ENCODE measurements around the gene TCEA2.

TCEA2 gene

GRCh38 chr20:64093013-64093503 lies 30.1 kb downstream of the TCEA2 start:
- no peak for DNase-seq (ENCODE audit: low read depth)

GRCh38 chr20:64095455-64095854 lies 32.5 kb downstream of the TCEA2 start:
- no peak for DNase-seq (ENCODE audit: low read depth)

- DNase-seq (ENCODE audit: low read depth) = no peak
Observed at GRCh38 chr20:64095927-64096326, 32.9 kb downstream of the TCEA2 start.

- no peak for DNase-seq (ENCODE audit: low read depth)
Observed at GRCh38 chr20:64096535-64096934, 33.5 kb downstream of the TCEA2 start.

- no peak for DNase-seq (ENCODE audit: low read depth)
Observed at GRCh38 chr20:64098471-64099013, 35.5 kb downstream of the TCEA2 start.

GRCh38 chr20:64099086-64099786 lies 36.2 kb downstream of the TCEA2 start:
- no peak for DNase-seq (ENCODE audit: low read depth)

GRCh38 chr20:64099880-64100565 lies 37.0 kb downstream of the TCEA2 start:
- DNase-seq (ENCODE audit: low read depth) = no peak

GRCh38 chr20:64100566-64100888 lies 37.5 kb downstream of the TCEA2 start:
- no peak for DNase-seq (ENCODE audit: low read depth)

GRCh38 chr20:64100946-64101688 lies 38.1 kb downstream of the TCEA2 start:
- no peak for DNase-seq (ENCODE audit: low read depth)

- no peak for DNase-seq (ENCODE audit: low read depth)
Observed at GRCh38 chr20:64101731-64102621, 39.0 kb downstream of the TCEA2 start.

GRCh38 chr20:64102647-64103354 lies 39.8 kb downstream of the TCEA2 start:
- no peak for DNase-seq (ENCODE audit: low read depth)

- DNase-seq (ENCODE audit: low read depth) = no peak
Observed at GRCh38 chr20:64103871-64104666, 41.1 kb downstream of the TCEA2 start.

GRCh38 chr20:64104667-64105451 lies 41.9 kb downstream of the TCEA2 start:
- DNase-seq (ENCODE audit: low read depth) = no peak

- DNase-seq (ENCODE audit: low read depth) = no peak
Observed at GRCh38 chr20:64105846-64106434, 42.9 kb downstream of the TCEA2 start.

GRCh38 chr20:64106435-64106961 lies 43.5 kb downstream of the TCEA2 start:
- no peak for DNase-seq (ENCODE audit: low read depth)

- no peak for DNase-seq (ENCODE audit: low read depth)
Observed at GRCh38 chr20:64106981-64107735, 44.2 kb downstream of the TCEA2 start, which contains the start of gene NPBWR2. Gene NPBWR2 (minus strand): TSS chr20:64107565. CDS start chr20:64106831, 734 bp downstream.

- DNase-seq (ENCODE audit: low read depth) = no peak
Observed at GRCh38 chr20:64107736-64108457, 44.9 kb downstream of the TCEA2 start.

Measured in HS-5 (cell line).